GM19397 (cell line): ENCODE results near the gene XIST.
"Not testable (repeated sequence)": the region's sequence is repeated elsewhere in the genome, so short reads cannot be mapped to it uniquely, and the experiment has no call there.

ENCODE experiments used
- ATAC-seq: cut with Tn5 transposase; IDR thresholded peaks from one replicate; pipeline ENCODE4 v1.9.1; 2021; ENCODE audit warnings: mild to moderate bottlenecking, moderate library complexity; ENCODE audit not compliant: unreplicated experiment

Gene XIST

GRCh38 chrX:73817393-73818199, 34.9 kb downstream of the XIST start:
- no peak for ATAC-seq

GRCh38 chrX:73812256-73812655, 40.3 kb downstream of the XIST start:
- no peak for ATAC-seq

GRCh38 chrX:73804109-73804508, 48.4 kb downstream of the XIST start:
- ATAC-seq, result not testable (repeated sequence)

DNA sequence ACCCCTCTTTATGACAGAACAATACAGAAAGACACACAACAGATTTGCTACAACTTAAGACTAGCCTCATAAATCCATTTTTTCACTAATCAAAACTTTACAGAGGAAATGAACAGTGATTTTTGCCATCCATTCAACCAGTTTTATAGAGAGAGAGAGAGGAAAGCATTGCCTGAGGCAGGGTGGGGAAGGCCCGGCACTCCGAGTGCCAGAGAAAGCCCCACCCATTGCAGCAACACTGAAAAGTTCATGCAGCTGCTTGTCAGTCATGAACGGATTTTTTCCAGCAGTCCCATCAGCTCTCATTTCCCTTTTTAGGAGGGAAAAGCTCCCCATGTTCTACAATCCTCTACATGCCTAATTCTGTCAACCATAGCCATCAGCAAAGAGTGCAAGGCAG, 52.6 kb downstream of the XIST start:
- ATAC-seq, result no peak

DNA sequence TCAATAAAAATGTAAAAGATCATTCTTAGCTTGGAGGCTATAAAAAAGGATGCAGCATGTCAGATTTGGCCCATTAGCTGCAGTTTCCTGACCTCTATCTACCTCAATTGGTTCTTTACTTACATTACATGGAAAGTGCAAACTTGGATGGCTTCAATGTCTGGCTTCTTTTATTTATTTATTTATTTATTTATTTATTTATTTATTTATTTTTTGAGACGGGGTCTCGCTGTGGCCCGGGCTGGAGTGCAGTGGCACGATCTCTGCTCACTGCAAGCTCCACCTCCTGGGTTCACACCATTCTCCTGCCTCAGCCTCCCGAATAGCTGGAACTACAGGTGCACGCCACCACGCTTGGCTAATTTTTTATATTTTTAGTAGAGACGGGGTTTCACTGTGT, 60.0 kb downstream of the XIST start:
- not testable (repeated sequence) for ATAC-seq

GRCh38 chrX:73785493-73785892, 67.0 kb downstream of the XIST start:
- no peak for ATAC-seq
